ENCODE results near the gene ANAPC2.

The ANAPC2 gene

GRCh38 chr9:137150617-137151457 is 37.5 kb downstream of the ANAPC2 start:
- Histone ChIP-seq H3K27me3 (ENCODE audit: control insufficient read depth in 2 of 2, insufficient read depth in 2 of 2, low read length in 2 of 2) (peaks cover 6 to 12% of the 10 kb centered on the region in 2 donors), H3K4me1 (ENCODE audit: control insufficient read depth in 2 of 2, insufficient read depth in 2 of 2, low read length in 2 of 2) (no peaks in the 10 kb centered on the region), H3K36me3 (ENCODE audit: control insufficient read depth in 2 of 2, insufficient read depth in 2 of 2, low read length in 2 of 2) (no peaks in the 10 kb centered on the region), H3K9me3 (ENCODE audit: control insufficient read depth in 2 of 2, low read length in 2 of 2) (no peaks in the 10 kb centered on the region), H3K27ac (ENCODE audit: low read depth in 2 of 2, low read length in 2 of 2) (no peak overlapping the region), H3K4me3 (ENCODE audit: low read length in 2 of 2) (no peak overlapping the region), H3K9ac (ENCODE audit: low read depth in 1 of 2, low read length in 2 of 2) (no peak overlapping the region)

- H3K27ac ChIP-seq (ENCODE audit: low read depth in 2 of 2, low read length in 2 of 2), result no peak overlapping the region
- H3K4me3 ChIP-seq (ENCODE audit: low read length in 2 of 2), result no peak overlapping the region
- no peaks in the 10 kb centered on the region for H3K4me1 ChIP-seq (ENCODE audit: control insufficient read depth in 2 of 2, insufficient read depth in 2 of 2, low read length in 2 of 2)
- no peak overlapping the region for H3K9ac ChIP-seq (ENCODE audit: low read depth in 1 of 2, low read length in 2 of 2)
- H3K9me3 ChIP-seq (ENCODE audit: control insufficient read depth in 2 of 2, low read length in 2 of 2), result no peaks in the 10 kb centered on the region
- H3K36me3 ChIP-seq (ENCODE audit: control insufficient read depth in 2 of 2, insufficient read depth in 2 of 2, low read length in 2 of 2), result no peaks in the 10 kb centered on the region
- H3K27me3 ChIP-seq (ENCODE audit: control insufficient read depth in 2 of 2, insufficient read depth in 2 of 2, low read length in 2 of 2), result peaks cover 5 to 6% of the 10 kb centered on the region in 2 donors
These were observed 38.3 kb downstream of the ANAPC2 start for GRCh38 chr9:137149942-137150616.

- no peak overlapping the region for H3K4me3 ChIP-seq (ENCODE audit: low read length in 2 of 2)
- H3K27me3 ChIP-seq (ENCODE audit: control insufficient read depth in 2 of 2, insufficient read depth in 2 of 2, low read length in 2 of 2), result peaks cover 2 to 5% of the 10 kb centered on the region in 2 donors
- H3K9ac ChIP-seq (ENCODE audit: low read depth in 1 of 2, low read length in 2 of 2), result no peak overlapping the region
- no peak overlapping the region for H3K27ac ChIP-seq (ENCODE audit: low read depth in 2 of 2, low read length in 2 of 2)
- no peaks in the 10 kb centered on the region for H3K9me3 ChIP-seq (ENCODE audit: control insufficient read depth in 2 of 2, low read length in 2 of 2)
- no peaks in the 10 kb centered on the region for H3K4me1 ChIP-seq (ENCODE audit: control insufficient read depth in 2 of 2, insufficient read depth in 2 of 2, low read length in 2 of 2)
- no peaks in the 10 kb centered on the region for H3K36me3 ChIP-seq (ENCODE audit: control insufficient read depth in 2 of 2, insufficient read depth in 2 of 2, low read length in 2 of 2)
These were observed 39.0 kb downstream of the ANAPC2 start for GRCh38 chr9:137149363-137149762.

GRCh38 chr9:137148661-137149060 is 39.7 kb downstream of the ANAPC2 start:
- Histone ChIP-seq H3K9ac (ENCODE audit: low read depth in 1 of 2, low read length in 2 of 2) (no peak overlapping the region), H3K9me3 (ENCODE audit: control insufficient read depth in 2 of 2, low read length in 2 of 2) (no peaks in the 10 kb centered on the region), H3K4me1 (ENCODE audit: control insufficient read depth in 2 of 2, insufficient read depth in 2 of 2, low read length in 2 of 2) (no peaks in the 10 kb centered on the region), H3K36me3 (ENCODE audit: control insufficient read depth in 2 of 2, insufficient read depth in 2 of 2, low read length in 2 of 2) (no peaks in the 10 kb centered on the region), H3K4me3 (ENCODE audit: low read length in 2 of 2) (no peak overlapping the region), H3K27me3 (ENCODE audit: control insufficient read depth in 2 of 2, insufficient read depth in 2 of 2, low read length in 2 of 2) (peaks cover 2 to 5% of the 10 kb centered on the region in 2 donors), H3K27ac (ENCODE audit: low read depth in 2 of 2, low read length in 2 of 2) (no peak overlapping the region)

- H3K4me3 ChIP-seq (ENCODE audit: low read length in 2 of 2), result no peak overlapping the region
- H3K9me3 ChIP-seq (ENCODE audit: control insufficient read depth in 2 of 2, low read length in 2 of 2), result no peaks in the 10 kb centered on the region
- no peaks in the 10 kb centered on the region for H3K4me1 ChIP-seq (ENCODE audit: control insufficient read depth in 2 of 2, insufficient read depth in 2 of 2, low read length in 2 of 2)
- no peak overlapping the region for H3K9ac ChIP-seq (ENCODE audit: low read depth in 1 of 2, low read length in 2 of 2)
- no peaks in the 10 kb centered on the region for H3K36me3 ChIP-seq (ENCODE audit: control insufficient read depth in 2 of 2, insufficient read depth in 2 of 2, low read length in 2 of 2)
- H3K27ac ChIP-seq (ENCODE audit: low read depth in 2 of 2, low read length in 2 of 2), result no peak overlapping the region
- H3K27me3 ChIP-seq (ENCODE audit: control insufficient read depth in 2 of 2, insufficient read depth in 2 of 2, low read length in 2 of 2), result peaks cover 2 to 5% of the 10 kb centered on the region in 2 donors
These were observed 40.1 kb downstream of the ANAPC2 start for GRCh38 chr9:137148242-137148641.

GRCh38 chr9:137147793-137148160 is 40.6 kb downstream of the ANAPC2 start:
- H3K36me3 ChIP-seq (ENCODE audit: control insufficient read depth in 2 of 2, insufficient read depth in 2 of 2, low read length in 2 of 2), result no peaks in the 10 kb centered on the region
- peaks cover 2 to 5% of the 10 kb centered on the region in 2 donors for H3K27me3 ChIP-seq (ENCODE audit: control insufficient read depth in 2 of 2, insufficient read depth in 2 of 2, low read length in 2 of 2)
- no peaks in the 10 kb centered on the region for H3K9me3 ChIP-seq (ENCODE audit: control insufficient read depth in 2 of 2, low read length in 2 of 2)
- no peak overlapping the region for H3K9ac ChIP-seq (ENCODE audit: low read depth in 1 of 2, low read length in 2 of 2)
- H3K4me3 ChIP-seq (ENCODE audit: low read length in 2 of 2), result no peak overlapping the region
- H3K4me1 ChIP-seq (ENCODE audit: control insufficient read depth in 2 of 2, insufficient read depth in 2 of 2, low read length in 2 of 2), result no peaks in the 10 kb centered on the region
- no peak overlapping the region for H3K27ac ChIP-seq (ENCODE audit: low read depth in 2 of 2, low read length in 2 of 2)

GRCh38 chr9:137147091-137147792 is 41.1 kb downstream of the ANAPC2 start:
- peaks cover 6 to 9% of the 10 kb centered on the region in 2 donors for H3K27me3 ChIP-seq (ENCODE audit: control insufficient read depth in 2 of 2, insufficient read depth in 2 of 2, low read length in 2 of 2)

GRCh38 chr9:137146527-137146918 is 41.8 kb downstream of the ANAPC2 start:
- Histone ChIP-seq H3K9ac (ENCODE audit: low read depth in 1 of 2, low read length in 2 of 2) (no peak overlapping the region), H3K27me3 (ENCODE audit: control insufficient read depth in 2 of 2, insufficient read depth in 2 of 2, low read length in 2 of 2) (peaks cover 12 to 17% of the 10 kb centered on the region in 2 donors), H3K4me3 (ENCODE audit: low read length in 2 of 2) (no peak overlapping the region), H3K27ac (ENCODE audit: low read depth in 2 of 2, low read length in 2 of 2) (no peak overlapping the region), H3K36me3 (ENCODE audit: control insufficient read depth in 2 of 2, insufficient read depth in 2 of 2, low read length in 2 of 2) (no peaks in the 10 kb centered on the region), H3K4me1 (ENCODE audit: control insufficient read depth in 2 of 2, insufficient read depth in 2 of 2, low read length in 2 of 2) (no peaks in the 10 kb centered on the region), H3K9me3 (ENCODE audit: control insufficient read depth in 2 of 2, low read length in 2 of 2) (no peaks in the 10 kb centered on the region)

More at GRCh38 chr9:137147091-137147792, 41.1 kb downstream of the ANAPC2 start:
- Histone ChIP-seq H3K4me1 (ENCODE audit: control insufficient read depth in 2 of 2, insufficient read depth in 2 of 2, low read length in 2 of 2) (no peaks in the 10 kb centered on the region), H3K9ac (ENCODE audit: low read depth in 1 of 2, low read length in 2 of 2) (no peak overlapping the region), H3K4me3 (ENCODE audit: low read length in 2 of 2) (no peak overlapping the region), H3K27ac (ENCODE audit: low read depth in 2 of 2, low read length in 2 of 2) (no peak overlapping the region), H3K36me3 (ENCODE audit: control insufficient read depth in 2 of 2, insufficient read depth in 2 of 2, low read length in 2 of 2) (no peaks in the 10 kb centered on the region), H3K9me3 (ENCODE audit: control insufficient read depth in 2 of 2, low read length in 2 of 2) (no peaks in the 10 kb centered on the region)

- Histone ChIP-seq H3K27me3 (ENCODE audit: control insufficient read depth in 2 of 2, insufficient read depth in 2 of 2, low read length in 2 of 2) (peaks cover 12 to 21% of the 10 kb centered on the region in 2 donors), H3K9me3 (ENCODE audit: control insufficient read depth in 2 of 2, low read length in 2 of 2) (no peaks in the 10 kb centered on the region), H3K27ac (ENCODE audit: low read depth in 2 of 2, low read length in 2 of 2) (no peak overlapping the region), H3K4me3 (ENCODE audit: low read length in 2 of 2) (no peak overlapping the region), H3K9ac (ENCODE audit: low read depth in 1 of 2, low read length in 2 of 2) (no peak overlapping the region), H3K36me3 (ENCODE audit: control insufficient read depth in 2 of 2, insufficient read depth in 2 of 2, low read length in 2 of 2) (no peaks in the 10 kb centered on the region), H3K4me1 (ENCODE audit: control insufficient read depth in 2 of 2, insufficient read depth in 2 of 2, low read length in 2 of 2) (no peaks in the 10 kb centered on the region)
These were observed 42.4 kb downstream of the ANAPC2 start for GRCh38 chr9:137145731-137146526.

All from mucosa of rectum (tissue), 2 donors.